ENCODE results near the gene LRIT1.

- TF ChIP-seq, protein P1, sequence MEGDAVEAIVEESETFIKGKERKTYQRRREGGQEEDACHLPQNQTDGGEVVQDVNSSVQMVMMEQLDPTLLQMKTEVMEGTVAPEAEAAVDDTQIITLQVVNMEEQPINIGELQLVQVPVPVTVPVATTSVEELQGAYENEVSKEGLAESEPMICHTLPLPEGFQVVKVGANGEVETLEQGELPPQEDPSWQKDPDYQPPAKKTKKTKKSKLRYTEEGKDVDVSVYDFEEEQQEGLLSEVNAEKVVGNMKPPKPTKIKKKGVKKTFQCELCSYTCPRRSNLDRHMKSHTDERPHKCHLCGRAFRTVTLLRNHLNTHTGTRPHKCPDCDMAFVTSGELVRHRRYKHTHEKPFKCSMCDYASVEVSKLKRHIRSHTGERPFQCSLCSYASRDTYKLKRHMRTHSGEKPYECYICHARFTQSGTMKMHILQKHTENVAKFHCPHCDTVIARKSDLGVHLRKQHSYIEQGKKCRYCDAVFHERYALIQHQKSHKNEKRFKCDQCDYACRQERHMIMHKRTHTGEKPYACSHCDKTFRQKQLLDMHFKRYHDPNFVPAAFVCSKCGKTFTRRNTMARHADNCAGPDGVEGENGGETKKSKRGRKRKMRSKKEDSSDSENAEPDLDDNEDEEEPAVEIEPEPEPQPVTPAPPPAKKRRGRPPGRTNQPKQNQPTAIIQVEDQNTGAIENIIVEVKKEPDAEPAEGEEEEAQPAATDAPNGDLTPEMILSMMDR (conservative IDR thresholded peaks at IDR 0.05; ENCODE audit: low read depth, low read length): peak; percentile 88
- no peak for TF ChIP-seq EZH2 (IDR thresholded peaks at IDR 0.05; ENCODE audit: borderline replicate concordance, low read depth, low read length, poor library complexity, severe bottlenecking)
These were observed 26.3 kb upstream of the LRIT1 start for GRCh38 chr10:84267503-84268126.

All from A673 (cell line).